NCI-H1436 treated with DMSO at 0.1 percent for 48 hours (cell line): ENCODE measurements around the gene BTN2A1.

ENCODE experiments used
- DNase-seq: peaks from one replicate; lab custom pipeline; 2025; lab: John Stamatoyannopoulos, UW

The BTN2A1 gene

GRCh38 chr6:26468829-26469228 lies 11.1 kb downstream of the BTN2A1 start:
- DNase-seq, result no peak

- no peak for DNase-seq
These were observed 12.9 kb downstream of the BTN2A1 start for GRCh38 chr6:26470643-26471042.

- no peak for DNase-seq
These were observed 14.2 kb downstream of the BTN2A1 start for GRCh38 chr6:26471970-26472369.

DNA sequence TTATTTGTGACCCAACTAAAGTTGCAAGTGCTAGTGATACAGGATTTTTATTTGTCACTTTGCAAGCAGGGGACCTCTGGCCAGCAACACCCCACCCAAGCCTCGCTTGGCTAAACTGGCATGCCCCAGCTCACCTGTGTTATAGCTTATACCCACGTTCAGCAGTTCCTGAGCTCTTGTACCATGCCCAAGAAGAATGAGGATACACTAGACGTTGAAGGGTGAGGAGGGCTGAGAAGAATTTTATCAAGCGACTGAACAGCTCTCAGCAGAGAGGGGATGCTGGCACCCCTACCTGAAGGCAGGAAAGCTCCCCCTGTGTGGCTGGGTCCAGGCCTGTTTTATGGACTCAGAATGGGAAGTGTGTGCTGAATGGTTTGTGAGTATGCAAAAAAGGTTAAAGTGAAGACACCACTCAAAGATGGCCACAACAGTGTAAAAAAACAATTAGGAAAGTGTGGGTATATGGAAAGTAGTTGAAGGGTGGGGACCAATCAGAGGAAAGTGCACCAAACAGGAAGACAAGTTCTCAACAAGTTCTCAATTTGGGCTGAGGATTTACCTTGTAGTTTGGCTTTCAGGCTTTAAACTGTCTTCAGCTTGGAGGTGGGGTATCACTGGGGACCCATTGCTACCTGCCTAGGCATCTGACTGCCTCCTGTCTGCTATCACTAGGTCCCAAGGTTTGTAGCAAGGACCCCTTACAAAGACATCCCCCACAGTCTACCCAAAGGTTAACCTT lies 15.0 kb downstream of the BTN2A1 start:
- no peak for DNase-seq

DNA sequence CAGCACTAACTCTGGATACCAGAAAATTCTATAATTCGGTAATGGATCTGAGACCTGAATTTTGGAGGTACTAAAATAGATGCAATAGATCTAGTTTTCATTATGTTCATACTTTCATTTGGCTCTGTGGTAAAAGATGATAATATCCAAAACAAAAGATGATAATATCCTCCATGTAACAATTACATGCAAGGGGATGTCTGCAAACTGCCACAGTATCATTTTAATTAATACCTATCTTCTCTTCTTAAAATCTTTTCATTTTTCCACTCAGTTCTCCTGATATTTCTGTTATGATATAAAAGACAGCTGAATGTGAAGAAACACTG lies 15.6 kb downstream of the BTN2A1 start:
- no peak for DNase-seq

DNA sequence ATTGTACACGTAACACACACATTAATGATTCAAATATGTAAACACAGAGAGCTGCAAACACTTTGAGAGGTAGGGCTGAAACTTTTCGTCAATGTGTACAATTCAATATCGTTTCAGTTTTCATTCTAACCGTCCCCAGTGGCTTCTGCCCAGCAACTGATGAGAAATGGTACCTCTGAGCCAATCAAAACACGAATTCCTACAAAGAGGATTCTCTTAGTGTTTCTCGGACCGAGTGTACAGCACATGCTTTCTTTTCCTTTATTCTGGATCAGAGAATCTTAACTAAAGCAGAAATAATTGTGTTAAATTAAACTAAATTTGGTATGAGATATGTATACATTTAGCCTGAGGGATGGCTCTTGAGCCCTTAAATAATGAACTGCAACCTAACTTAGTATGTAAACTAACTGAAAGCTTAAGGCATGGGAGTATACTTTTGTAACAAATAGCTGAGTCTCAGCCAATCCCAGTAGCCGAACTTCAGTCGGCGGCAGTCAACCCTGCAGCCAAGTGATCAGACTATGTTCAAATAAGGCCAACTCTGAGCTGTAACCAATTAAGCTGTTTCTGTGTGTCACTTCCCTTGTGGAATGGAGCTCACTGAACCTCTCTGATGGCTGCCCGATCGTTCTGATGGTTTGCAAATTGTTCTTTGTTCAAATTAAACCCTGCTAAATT lies 16.1 kb downstream of the BTN2A1 start:
- DNase-seq, result peak; percentile 84

- DNase-seq, result no peak
These were observed 16.7 kb downstream of the BTN2A1 start for GRCh38 chr6:26474439-26474881.

GRCh38 chr6:26475823-26476729 lies 18.3 kb downstream of the BTN2A1 start:
- no peak for DNase-seq

DNA sequence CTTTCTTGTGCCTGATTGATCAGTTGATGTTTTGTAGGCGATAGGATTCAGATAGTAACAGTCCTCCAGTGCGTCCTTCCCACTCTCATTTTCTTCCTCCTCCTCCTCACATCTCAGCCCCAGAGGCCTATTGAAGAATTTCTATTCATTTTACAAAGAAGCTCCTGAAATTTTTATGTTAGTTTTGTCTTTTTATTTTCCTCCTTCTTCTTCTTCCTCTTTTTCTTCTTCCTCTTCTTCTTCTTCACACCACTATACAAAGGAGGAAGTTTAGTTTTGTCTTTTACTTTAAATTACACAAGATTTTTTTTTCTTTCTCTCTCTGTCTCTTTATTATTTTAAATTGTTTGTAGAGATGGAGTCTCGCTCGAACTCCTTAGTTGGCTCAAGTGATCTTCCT lies 19.1 kb downstream of the BTN2A1 start:
- no peak for DNase-seq

GRCh38 chr6:26477426-26477825 lies 19.7 kb downstream of the BTN2A1 start:
- no peak for DNase-seq

- no peak for DNase-seq
These were observed 20.6 kb downstream of the BTN2A1 start for GRCh38 chr6:26478100-26478984.

- DNase-seq, result no peak
These were observed 21.2 kb downstream of the BTN2A1 start for GRCh38 chr6:26478985-26479278.

- DNase-seq, result no peak
These were observed 24.6 kb downstream of the BTN2A1 start for GRCh38 chr6:26482338-26482737.

DNA sequence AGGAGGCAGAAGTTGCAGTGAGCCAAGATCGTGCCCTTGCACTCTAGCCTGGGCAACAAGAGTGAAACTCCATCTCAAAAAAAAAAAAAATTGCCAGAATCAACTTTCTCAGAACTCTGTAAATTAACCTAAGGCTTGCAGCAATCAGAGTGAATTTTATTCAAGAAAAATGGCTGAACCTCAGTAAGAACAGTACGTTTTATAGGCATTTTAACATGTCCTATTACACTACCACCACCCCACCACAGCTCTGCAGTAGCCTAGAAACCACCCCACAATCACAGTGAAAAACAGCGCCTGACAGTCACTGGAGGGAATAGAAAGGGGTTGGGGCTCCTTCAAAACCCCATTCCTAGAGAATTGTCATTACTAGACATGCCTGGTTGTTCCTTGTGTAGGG lies 26.0 kb downstream of the BTN2A1 start:
- DNase-seq, result no peak

DNA sequence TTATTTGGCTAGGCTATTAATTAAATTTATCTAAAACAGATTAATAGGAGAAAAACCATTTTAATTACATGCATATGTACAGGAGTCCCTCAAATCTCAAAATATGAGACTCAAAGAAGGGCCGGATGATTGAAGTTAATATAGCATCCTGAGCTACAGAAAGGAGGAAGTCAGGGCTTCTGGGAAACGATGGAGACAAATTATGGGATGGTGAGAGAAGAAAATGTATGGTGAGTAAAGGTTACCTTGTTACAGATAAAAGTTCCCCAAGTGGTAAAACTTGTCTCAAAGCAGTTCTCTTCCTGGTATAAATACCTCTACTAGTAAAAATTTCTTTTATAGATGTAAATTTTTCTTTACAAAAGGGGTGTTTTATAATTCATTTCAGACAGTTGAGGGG lies 26.4 kb downstream of the BTN2A1 start:
- DNase-seq, result no peak

DNA sequence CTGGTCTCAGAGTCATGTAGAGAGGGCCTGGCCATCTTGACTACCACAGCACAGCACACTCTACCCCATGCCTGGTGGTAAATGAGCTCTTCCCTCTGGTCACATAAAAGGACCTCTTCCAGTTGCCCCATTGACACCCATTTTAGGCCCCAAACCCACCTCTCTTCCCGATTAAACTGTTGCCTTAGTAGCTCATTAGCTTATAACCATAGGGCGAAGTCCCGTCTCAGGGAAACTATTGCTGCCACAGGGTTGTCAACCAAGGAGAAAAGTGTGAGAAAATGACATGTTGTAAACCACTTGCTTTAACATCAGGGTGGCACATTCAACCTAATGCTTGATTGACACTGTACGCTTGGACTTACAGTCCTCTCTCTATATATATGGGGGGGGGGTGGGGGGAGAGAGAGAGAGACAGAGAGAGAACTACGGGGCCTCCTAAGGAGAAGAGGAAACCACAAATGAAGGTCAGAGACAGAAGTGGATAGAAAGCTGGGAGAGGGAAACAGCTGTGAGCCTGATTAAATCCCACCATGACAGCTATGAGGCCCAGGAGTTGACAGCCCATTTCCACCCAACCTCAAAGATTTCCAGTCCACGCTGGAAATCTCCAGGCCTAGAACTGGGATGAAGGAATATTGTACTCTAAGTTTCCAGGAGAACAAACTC lies 27.5 kb downstream of the BTN2A1 start:
- no peak for DNase-seq

- DNase-seq, result no peak
These were observed 28.6 kb downstream of the BTN2A1 start for GRCh38 chr6:26486358-26486757.

- no peak for DNase-seq
These were observed 29.7 kb downstream of the BTN2A1 start for GRCh38 chr6:26487466-26487865.

- DNase-seq, result no peak
These were observed 32.5 kb downstream of the BTN2A1 start for GRCh38 chr6:26489996-26490964.

- DNase-seq, result no peak
These were observed 33.8 kb downstream of the BTN2A1 start for GRCh38 chr6:26491604-26492003.
